ENCODE data around the gene PPP2R3A. TPM values are rescaled to one million over a fixed set of nuclear protein-coding genes. Genes with fewer than 3 reads are reported as not detected.
"Not testable (repeated sequence)": the region's sequence is repeated elsewhere in the genome, so short reads cannot be mapped to it uniquely, and the experiment has no call there.

PPP2R3A gene
- total and polyA plus RNA-seq, 7 experiments from 2014 or later, result 0.13 to 0.89 (median 0.40) TPM; not detected in 1

- intact Hi-C loops (cut with micrococcal nuclease); POLR2A ChIA-PET; H3K4me1 Mint-ChIP-seq; H3K4me3 Mint-ChIP-seq; H3K27me3 Mint-ChIP-seq; H3K27me3 ChIP-seq (ENCODE audit: control insufficient read depth in 2 of 2, insufficient read depth in 2 of 2, low read length in 2 of 2); H3K9me3 ChIP-seq (ENCODE audit: control insufficient read depth in 2 of 3, low read length in 3 of 3); H3K4me3 ChIP-seq (ENCODE audit: low read length); ATAC-seq; CTCF ChIA-PET; H3K27ac ChIP-seq (ENCODE audit: low read depth, low read length); DNase-seq; H3K36me3 Mint-ChIP-seq; H3K36me3 ChIP-seq (ENCODE audit: control insufficient read depth in 2 of 3, insufficient read depth in 3 of 3, low read length in 3 of 3); H3K27ac Mint-ChIP-seq; H3K4me1 ChIP-seq (ENCODE audit: control insufficient read depth in 2 of 2, insufficient read depth in 2 of 2, low read length in 2 of 2): not testable (repeated sequence)
- H3K9me3 Mint-ChIP-seq, result peaks cover 2 to 37% (median 12%) of the 10 kb centered on the region in 11 donors
Observed at GRCh38 chr3:135935171-135935570, 30.4 kb upstream of the PPP2R3A start.

GRCh38 chr3:135937766-135938165 is 27.8 kb upstream of the PPP2R3A start:
- H3K4me3 ChIP-seq (ENCODE audit: low read length); H3K27me3 ChIP-seq (ENCODE audit: control insufficient read depth in 2 of 2, insufficient read depth in 2 of 2, low read length in 2 of 2); intact Hi-C loops (cut with micrococcal nuclease); H3K27ac ChIP-seq (ENCODE audit: low read depth, low read length); CTCF ChIA-PET; H3K4me1 Mint-ChIP-seq; H3K36me3 Mint-ChIP-seq; H3K4me3 Mint-ChIP-seq; H3K27ac Mint-ChIP-seq; H3K9me3 ChIP-seq (ENCODE audit: control insufficient read depth in 2 of 3, low read length in 3 of 3); H3K36me3 ChIP-seq (ENCODE audit: control insufficient read depth in 2 of 3, insufficient read depth in 3 of 3, low read length in 3 of 3); DNase-seq; ATAC-seq; H3K4me1 ChIP-seq (ENCODE audit: control insufficient read depth in 2 of 2, insufficient read depth in 2 of 2, low read length in 2 of 2); POLR2A ChIA-PET: not testable (repeated sequence)
- Mint-ChIP-seq H3K27me3 (peaks cover 0 to 29% (median 9%) of the 10 kb centered on the region in 5 donors), H3K9me3 (peaks cover 2 to 47% (median 15%) of the 10 kb centered on the region in 11 donors)

GRCh38 chr3:135944831-135945230 is 20.7 kb upstream of the PPP2R3A start:
- intact Hi-C loops (cut with micrococcal nuclease), result no loop called here
- ATAC-seq (no peak), DNase-seq (no peak)
- Histone ChIP-seq H3K27ac (ENCODE audit: low read depth, low read length) (no peak overlapping the region), H3K4me1 (ENCODE audit: control insufficient read depth in 2 of 2, insufficient read depth in 2 of 2, low read length in 2 of 2) (no peaks in the 10 kb centered on the region), H3K9me3 (ENCODE audit: control insufficient read depth in 2 of 3, low read length in 3 of 3) (no peaks in the 10 kb centered on the region), H3K27me3 (ENCODE audit: control insufficient read depth in 2 of 2, insufficient read depth in 2 of 2, low read length in 2 of 2) (no peaks in the 10 kb centered on the region), H3K36me3 (ENCODE audit: control insufficient read depth in 2 of 3, insufficient read depth in 3 of 3, low read length in 3 of 3) (no peaks in the 10 kb centered on the region), H3K4me3 (ENCODE audit: low read length) (no peak overlapping the region)
- H3K4me1 Mint-ChIP-seq, result no peaks in the 10 kb centered on the region
- ChIA-PET POLR2A (no interaction called here), CTCF (no interaction called here)
- H3K27me3 Mint-ChIP-seq, result peaks cover 8 to 56% (median 32%) of the 10 kb centered on the region in 5 donors
- H3K36me3 Mint-ChIP-seq, result peaks cover 0 to 4% (median 0%) of the 10 kb centered on the region in 5 donors
- no peak overlapping the region for H3K4me3 Mint-ChIP-seq
- no peak overlapping the region for H3K27ac Mint-ChIP-seq
- H3K9me3 Mint-ChIP-seq, result peaks cover 0 to 25% (median 5%) of the 10 kb centered on the region in 11 donors

- Histone ChIP-seq H3K4me1 (ENCODE audit: control insufficient read depth in 2 of 2, insufficient read depth in 2 of 2, low read length in 2 of 2) (no peaks in the 10 kb centered on the region), H3K27me3 (ENCODE audit: control insufficient read depth in 2 of 2, insufficient read depth in 2 of 2, low read length in 2 of 2) (no peaks in the 10 kb centered on the region), H3K36me3 (ENCODE audit: control insufficient read depth in 2 of 3, insufficient read depth in 3 of 3, low read length in 3 of 3) (no peaks in the 10 kb centered on the region), H3K27ac (ENCODE audit: low read depth, low read length) (no peak overlapping the region), H3K9me3 (ENCODE audit: control insufficient read depth in 2 of 3, low read length in 3 of 3) (no peaks in the 10 kb centered on the region), H3K4me3 (ENCODE audit: low read length) (no peak overlapping the region)
- H3K36me3 Mint-ChIP-seq, result no peaks in the 10 kb centered on the region
- H3K9me3 Mint-ChIP-seq, result peaks cover 0 to 18% (median 5%) of the 10 kb centered on the region in 11 donors
- H3K4me1 Mint-ChIP-seq, result no peaks in the 10 kb centered on the region
- H3K4me3 Mint-ChIP-seq, result no peak overlapping the region
- ATAC-seq, result no peak
- ChIA-PET CTCF (no interaction called here), POLR2A (no interaction called here)
- peaks cover 8 to 24% (median 12%) of the 10 kb centered on the region in 5 donors for H3K27me3 Mint-ChIP-seq
- intact Hi-C loops (cut with micrococcal nuclease), result no loop called here
- DNase-seq, result no peak
- no peak overlapping the region for H3K27ac Mint-ChIP-seq
Observed at GRCh38 chr3:135950941-135951340, 14.6 kb upstream of the PPP2R3A start.

GRCh38 chr3:135964160-135964955 is 1.2 kb upstream of the PPP2R3A start:
- Mint-ChIP-seq H3K9me3 (peaks cover 3 to 35% (median 15%) of the 10 kb centered on the region in 11 donors), H3K27me3 (peaks cover 20 to 39% (median 33%) of the 10 kb centered on the region in 5 donors), H3K27ac (peak overlapping the region in 3 of 9 donors; percentile 10 to 66 (median 22)), H3K4me1 (peaks cover 9 to 19% (median 12%) of the 10 kb centered on the region in 7 donors), H3K4me3 (peak overlapping the region; percentile 71 to 85 (median 79)), H3K36me3 (peaks cover 0 to 3% (median 0%) of the 10 kb centered on the region in 5 donors)
- Histone ChIP-seq H3K4me1 (ENCODE audit: control insufficient read depth in 2 of 2, insufficient read depth in 2 of 2, low read length in 2 of 2) (peaks cover 5 to 7% of the 10 kb centered on the region in 2 donors), H3K9me3 (ENCODE audit: control insufficient read depth in 2 of 3, low read length in 3 of 3) (peaks cover 0 to 6% (median 0%) of the 10 kb centered on the region in 3 experiments), H3K27ac (ENCODE audit: low read depth, low read length) (no peak overlapping the region), H3K36me3 (ENCODE audit: control insufficient read depth in 2 of 3, insufficient read depth in 3 of 3, low read length in 3 of 3) (no peaks in the 10 kb centered on the region), H3K27me3 (ENCODE audit: control insufficient read depth in 2 of 2, insufficient read depth in 2 of 2, low read length in 2 of 2) (no peaks in the 10 kb centered on the region), H3K4me3 (ENCODE audit: low read length) (no peak overlapping the region)
- CTCF ChIA-PET, result no interaction called here
- POLR2A ChIA-PET, result no interaction called here
- intact Hi-C loops (cut with micrococcal nuclease), result loop anchor here in 1 of 2 donors (1.0 to 10.0 kb wide), 3 partner anchors 232 to 1480 kb away; partner anchors contain the start of genes ANAPC13, CEP63, MSL2 and PCCB
- no peak for DNase-seq
- ATAC-seq, result no peak

- Histone ChIP-seq H3K4me3 (ENCODE audit: low read length) (no peak overlapping the region), H3K27me3 (ENCODE audit: control insufficient read depth in 2 of 2, insufficient read depth in 2 of 2, low read length in 2 of 2) (no peaks in the 10 kb centered on the region), H3K36me3 (ENCODE audit: control insufficient read depth in 2 of 3, insufficient read depth in 3 of 3, low read length in 3 of 3) (no peaks in the 10 kb centered on the region), H3K9me3 (ENCODE audit: control insufficient read depth in 2 of 3, low read length in 3 of 3) (no peaks in the 10 kb centered on the region), H3K4me1 (ENCODE audit: control insufficient read depth in 2 of 2, insufficient read depth in 2 of 2, low read length in 2 of 2) (peaks cover 5 to 7% of the 10 kb centered on the region in 2 donors), H3K27ac (ENCODE audit: low read depth, low read length) (no peak overlapping the region)
- peaks cover 24 to 43% (median 37%) of the 10 kb centered on the region in 5 donors for H3K27me3 Mint-ChIP-seq
- peak overlapping the region; percentile 71 to 85 (median 79) for H3K4me3 Mint-ChIP-seq
- ChIA-PET POLR2A (no interaction called here), CTCF (no interaction called here)
- peaks cover 9 to 19% (median 12%) of the 10 kb centered on the region in 7 donors for H3K4me1 Mint-ChIP-seq
- H3K27ac Mint-ChIP-seq, result peak overlapping the region in 6 of 9 donors; percentile 8 to 66 (median 40)
- peaks cover 1 to 28% (median 13%) of the 10 kb centered on the region in 11 donors for H3K9me3 Mint-ChIP-seq
- DNase-seq, result no peak
- peaks cover 0 to 3% (median 0%) of the 10 kb centered on the region in 5 donors for H3K36me3 Mint-ChIP-seq
- peak; percentile 1 for ATAC-seq
- intact Hi-C loops (cut with micrococcal nuclease), result loop anchor here (2.0 to 10.0 kb wide), 4 partner anchors 227 to 1480 kb away; partner anchors contain the start of genes ANAPC13 (in 1 of the 2), CEP63 (in 1 of the 2), MSL2 (in 1 of the 2) and STAG1 (in 1 of the 2)
Observed at GRCh38 chr3:135965129-135965505, 411 bp upstream of the PPP2R3A start.

All from naive thymus-derived CD4-positive, alpha-beta T cell (primary cell).